Endothelial cell of umbilical vein (primary cell): ENCODE data around the gene DAP3. TPM values are rescaled to one million over a fixed set of nuclear protein-coding genes. Genes with fewer than 3 reads are reported as not detected.

Experiments
- BruUV-seq: library from RNA; stranded (reverse); fragments of 400-500 nt; replicated peaks from 2 replicates; lab custom pipeline; 2021; lab: Mats Ljungman, UMichigan
- CTCF ChIA-PET: fragments of 300-600, 350-600 bp; sonication (Branson Sonifier 250); formaldehyde crosslinking; loops from one replicate; lab custom pipeline; 2021; ENCODE audit warnings: antibody characterized with exemption, inconsistent platforms; lab: Charles Lee
- POLR2A ChIA-PET: fragments of 300-600, 350-600 bp; sonication (Branson Sonifier 250); formaldehyde crosslinking; loops from one replicate; lab custom pipeline; 2021; ENCODE audit warnings: antibody characterized with exemption, inconsistent platforms; lab: Charles Lee
- DNase-seq: peaks from one replicate; pipeline ENCODE4 v3.0.0-alpha.2; 2011; ENCODE audit warnings: low read depth, low spot score
- FAIRE-seq: peaks from 2 replicates; lab custom pipeline; 2011; peaks lifted over from hg19 to GRCh38; lab: Jason Lieb, UNC
- H2AFZ ChIP-seq: 2 replicates; pipeline ENCODE4 v1.6.0; 2012; ENCODE audit warnings: low read depth, low read length, control low read depth, inconsistent platforms
- H3K27ac ChIP-seq: 2 replicates; pipeline ENCODE4 v1.5.1; 2011; ENCODE audit warnings: low read depth, mild to moderate bottlenecking, control low read depth, low read length, moderate library complexity; ENCODE audit not compliant: insufficient read depth
- H3K27me3 ChIP-seq, 2 experiments: 2 replicates each; pipeline versions ENCODE4 v1.6.0 to v1.6.1; 2011; ENCODE audit warnings: low read length in 2 of 2, mixed read lengths in 1 of 2; ENCODE audit not compliant: control insufficient read depth in 2 of 2, insufficient read depth in 2 of 2
- H3K36me3 ChIP-seq, 2 experiments: 2 replicates in 1 of 2; 3 replicates in 1 of 2; pipeline ENCODE4 v1.5.1; 2011; ENCODE audit warnings: low read length in 2 of 2, mild to moderate bottlenecking in 1 of 2, moderate library complexity in 1 of 2; ENCODE audit not compliant: control insufficient read depth in 2 of 2, insufficient read depth in 2 of 2; ENCODE audit errors: extremely low read depth in 1 of 2
- H3K4me1 ChIP-seq: 3 replicates; pipeline ENCODE4 v1.5.1; 2011; ENCODE audit warnings: mild to moderate bottlenecking, low read length; ENCODE audit not compliant: control insufficient read depth, insufficient read depth; ENCODE audit errors: extremely low read depth
- H3K4me2 ChIP-seq: 2 replicates; pipeline ENCODE4 v1.6.1; 2011; ENCODE audit warnings: low read length, control low read depth, mixed read lengths; ENCODE audit not compliant: insufficient read depth
- H3K4me3 ChIP-seq, 3 experiments: fragments of 200-600 bp in 1 of 3; sonication (generic), shearing (Covaris generic) in 1 of 3; replicated peaks in 1 of 3; 2 replicates each; pipeline ENCODE4 v1.5.1; 2011 to 2016; ENCODE audit warnings: control low read depth in 3 of 3, low read length in 3 of 3, mild to moderate bottlenecking in 2 of 3, inconsistent platforms in 1 of 3, low read depth in 1 of 3, moderate library complexity in 1 of 3; ENCODE audit not compliant: insufficient read depth in 1 of 3
- H3K79me2 ChIP-seq: 2 replicates; pipeline ENCODE4 v1.6.0; 2012; ENCODE audit warnings: low read length, inconsistent platforms; ENCODE audit not compliant: control insufficient read depth, insufficient read depth
- H3K9ac ChIP-seq: replicated peaks from 2 replicates; pipeline ENCODE3; 2011; ENCODE audit warnings: low read length, control low read depth; ENCODE audit not compliant: insufficient read depth; ENCODE audit errors: extremely low read depth
- H3K9me1 ChIP-seq: replicated peaks from 3 replicates; pipeline ENCODE4 v1.6.0; 2011; ENCODE audit warnings: mild to moderate bottlenecking, low read length; ENCODE audit not compliant: control insufficient read depth, insufficient read depth; ENCODE audit errors: extremely low read depth
- H3K9me3 ChIP-seq: replicated peaks from 2 replicates; pipeline ENCODE4 v1.5.1; 2012; ENCODE audit warnings: low read length, inconsistent platforms; ENCODE audit not compliant: control insufficient read depth, insufficient read depth
- H4K20me1 ChIP-seq: replicated peaks from 2 replicates; pipeline ENCODE3; 2011; ENCODE audit warnings: mild to moderate bottlenecking, low read length; ENCODE audit not compliant: control insufficient read depth, insufficient read depth; ENCODE audit errors: extremely low read depth
- EZH2 ChIP-seq: IDR thresholded peaks from 2 replicates; pipeline ENCODE4 v1.6.1; 2012; ENCODE audit warnings: borderline replicate concordance, low read depth, mild to moderate bottlenecking, moderate library complexity, low read length, inconsistent platforms; ENCODE audit not compliant: severe bottlenecking
- FOS ChIP-seq: IDR thresholded peaks from 2 replicates; pipeline ENCODE4 v1.6.1; 2011; ENCODE audit warnings: mild to moderate bottlenecking, low read length, moderate library complexity, borderline replicate concordance; ENCODE audit not compliant: insufficient read depth
- GATA2 ChIP-seq: IDR thresholded peaks from 2 replicates; pipeline ENCODE4 v1.7.0; 2011; ENCODE audit warnings: low read depth, mild to moderate bottlenecking, moderate library complexity, mixed read lengths, low read length; ENCODE audit not compliant: insufficient read length, insufficient read depth
- JUN ChIP-seq: IDR thresholded peaks from 2 replicates; pipeline ENCODE4 v1.6.1; 2011; ENCODE audit warnings: borderline replicate concordance, low read depth; ENCODE audit not compliant: insufficient read length, insufficient read depth
- MYC ChIP-seq: IDR thresholded peaks from one replicate; pipeline ENCODE4 v1.6.1; 2011; ENCODE audit warnings: mild to moderate bottlenecking, low read depth, low read length
- POLR2A ChIP-seq: IDR thresholded peaks from 2 replicates; pipeline ENCODE4 v1.6.1; 2012; ENCODE audit warnings: low read depth, mild to moderate bottlenecking, control low read depth, low read length
- POLR2AphosphoS5 ChIP-seq: IDR thresholded peaks from 2 replicates; pipeline ENCODE4 v1.6.1; 2012; ENCODE audit warnings: low read depth, mild to moderate bottlenecking, control low read depth, low read length, moderate library complexity; ENCODE audit not compliant: insufficient read depth
- dilution Hi-C: fragments of 300-500 bp; cut with MboI; formaldehyde crosslinking; loops from one replicate; pipeline ENCODE4 v1.15.0; 2019; ENCODE audit warnings: low sequenced_read_pairs; ENCODE audit not compliant: extremely low pct_ligation_motif_present
- intact Hi-C: fragments of 100-400 bp; cut with micrococcal nuclease; formaldehyde crosslinking; loops from one replicate; pipeline ENCODE4 v1.10.0; 2022
- polyA plus RNA-seq, 4 experiments: library from polyadenylated mRNA; depleted of rRNA in 3 of 4; stranded (reverse) in 3 of 4; unstranded in 1 of 4; fragments of >200 nt; gene quantifications; 2 replicates each; pipeline versions ENCODE4 v1.2.1 to v1.2.3, GENCODE V29; 2011 to 2012; ENCODE audit warnings: missing spikeins in 1 of 4
- total RNA-seq: library from RNA; stranded (reverse); gene quantifications from 2 replicates; pipeline ENCODE4 v1.2.3, GENCODE V29; 2021
- TF ChIP-seq, protein P1 (sequence below), 2 donors: IDR thresholded peaks; 1 replicate in 1 of 2; 2 replicates in 1 of 2; pipeline ENCODE4 v1.5.1; 2011; ENCODE audit warnings: low read length in 2 of 2, mild to moderate bottlenecking in 2 of 2, moderate library complexity in 2 of 2, control low read depth in 1 of 2, inconsistent platforms in 1 of 2, low read depth in 1 of 2; ENCODE audit not compliant: insufficient read depth in 1 of 2; ENCODE audit errors: extremely low read depth in 1 of 2
- TF ChIP-seq, protein P2 (sequence below): IDR thresholded peaks from 2 replicates; pipeline ENCODE4 v1.6.1; 2011; ENCODE audit not compliant: insufficient read depth, insufficient read length

DAP3 gene
- total and polyA plus RNA-seq, 2 donors (not counting 3 experiments of a cell fraction or from before 2014, with no cell fraction given): 86.5 to 104 TPM

DNA sequence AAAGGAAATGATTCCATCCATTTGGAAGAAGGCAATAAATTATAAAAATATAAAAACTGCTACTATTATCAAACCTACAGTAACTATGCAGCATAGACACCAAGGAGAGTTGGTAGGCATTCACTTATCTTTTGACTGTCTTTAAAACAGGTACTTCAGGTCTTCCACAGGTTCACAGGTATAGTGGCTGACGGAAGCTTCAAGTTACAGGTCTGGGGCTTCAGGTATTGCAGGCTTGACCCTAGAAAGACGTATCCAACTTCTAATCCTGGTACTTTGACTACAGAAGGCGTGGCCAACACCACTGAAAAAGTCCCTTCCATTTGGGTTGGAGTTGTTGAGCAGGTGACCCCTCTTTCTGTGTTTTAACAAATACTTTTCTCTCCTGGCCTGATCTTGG lies 35.9 kb upstream of the DAP3 start:
- H3K36me3 ChIP-seq: no peaks in the 10 kb centered on the region
- no peak overlapping the region for H3K4me2 ChIP-seq
- H3K79me2 ChIP-seq: no peaks in the 10 kb centered on the region
- H3K9me3 ChIP-seq: no peaks in the 10 kb centered on the region
- POLR2A ChIA-PET: no interaction called here
- H3K4me3 ChIP-seq: no peak overlapping the region
- dilution Hi-C loops (no loop called here), intact Hi-C loops (no loop called here)
- CTCF ChIA-PET: interaction anchor here (1.5 kb wide), 1 partner anchor 402 kb away, joined by 5 read pairs; no protein-coding TSS in a partner anchor
- no peak overlapping the region for H3K27ac ChIP-seq
- H3K9me1 ChIP-seq: no peaks in the 10 kb centered on the region
- DNase-seq (no peak), FAIRE-seq (no peak)
- H3K9ac ChIP-seq: no peak overlapping the region
- H3K4me1 ChIP-seq: peaks cover 7% of the 10 kb centered on the region
- peaks cover 3 to 4% of the 10 kb centered on the region in 2 experiments for H3K27me3 ChIP-seq
- H4K20me1 ChIP-seq: no peaks in the 10 kb centered on the region
- BruUV-seq: no TSS peak
- TF ChIP-seq POLR2AphosphoS5 (no peak), MYC (no peak), EZH2 (no peak), FOS (no peak), POLR2A (no peak), GATA2 (no peak), JUN (no peak)
- TF ChIP-seq, protein P1, sequence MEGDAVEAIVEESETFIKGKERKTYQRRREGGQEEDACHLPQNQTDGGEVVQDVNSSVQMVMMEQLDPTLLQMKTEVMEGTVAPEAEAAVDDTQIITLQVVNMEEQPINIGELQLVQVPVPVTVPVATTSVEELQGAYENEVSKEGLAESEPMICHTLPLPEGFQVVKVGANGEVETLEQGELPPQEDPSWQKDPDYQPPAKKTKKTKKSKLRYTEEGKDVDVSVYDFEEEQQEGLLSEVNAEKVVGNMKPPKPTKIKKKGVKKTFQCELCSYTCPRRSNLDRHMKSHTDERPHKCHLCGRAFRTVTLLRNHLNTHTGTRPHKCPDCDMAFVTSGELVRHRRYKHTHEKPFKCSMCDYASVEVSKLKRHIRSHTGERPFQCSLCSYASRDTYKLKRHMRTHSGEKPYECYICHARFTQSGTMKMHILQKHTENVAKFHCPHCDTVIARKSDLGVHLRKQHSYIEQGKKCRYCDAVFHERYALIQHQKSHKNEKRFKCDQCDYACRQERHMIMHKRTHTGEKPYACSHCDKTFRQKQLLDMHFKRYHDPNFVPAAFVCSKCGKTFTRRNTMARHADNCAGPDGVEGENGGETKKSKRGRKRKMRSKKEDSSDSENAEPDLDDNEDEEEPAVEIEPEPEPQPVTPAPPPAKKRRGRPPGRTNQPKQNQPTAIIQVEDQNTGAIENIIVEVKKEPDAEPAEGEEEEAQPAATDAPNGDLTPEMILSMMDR (IDR thresholded peaks at IDR 0.05; ENCODE audit: extremely low read depth in 1 of 2, insufficient read depth in 1 of 2, low read depth in 1 of 2, low read length in 2 of 2): no peak
- TF ChIP-seq, protein P2, sequence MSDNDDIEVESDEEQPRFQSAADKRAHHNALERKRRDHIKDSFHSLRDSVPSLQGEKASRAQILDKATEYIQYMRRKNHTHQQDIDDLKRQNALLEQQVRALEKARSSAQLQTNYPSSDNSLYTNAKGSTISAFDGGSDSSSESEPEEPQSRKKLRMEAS: no peak
- no peak overlapping the region for H2AFZ ChIP-seq
